Measurements from ENCODE around the gene SCYL1.

Gene SCYL1

GRCh38 chr11:65546217-65546958 lies 21.5 kb downstream of the SCYL1 start:
- TF ChIP-seq ZFX (IDR thresholded peaks at IDR 0.05; ENCODE audit: borderline replicate concordance) (no peak), CTCF (IDR thresholded peaks at IDR 0.05) (no peak)
- peak overlapping the region; percentile 77 for H3K27ac ChIP-seq

GRCh38 chr11:65547446-65548125 lies 22.7 kb downstream of the SCYL1 start:
- TF ChIP-seq ZFX (IDR thresholded peaks at IDR 0.05; ENCODE audit: borderline replicate concordance) (no peak), CTCF (IDR thresholded peaks at IDR 0.05) (no peak)
- no peak overlapping the region for H3K27ac ChIP-seq

- TF ChIP-seq ZFX (IDR thresholded peaks at IDR 0.05; ENCODE audit: borderline replicate concordance) (no peak), CTCF (IDR thresholded peaks at IDR 0.05) (no peak)
These were observed 23.5 kb downstream of the SCYL1 start for GRCh38 chr11:65548395-65548794.

GRCh38 chr11:65549096-65549495 lies 24.2 kb downstream of the SCYL1 start:
- TF ChIP-seq ZFX (IDR thresholded peaks at IDR 0.05; ENCODE audit: borderline replicate concordance): no peak
- no peak for TF ChIP-seq CTCF (IDR thresholded peaks at IDR 0.05)

More at GRCh38 chr11:65548395-65548794, 23.5 kb downstream of the SCYL1 start:
- H3K27ac ChIP-seq: no peak overlapping the region

GRCh38 chr11:65551572-65552387 lies 26.9 kb downstream of the SCYL1 start:
- peak overlapping the region; percentile 61 for H3K27ac ChIP-seq
- TF ChIP-seq CTCF (IDR thresholded peaks at IDR 0.05) (peak; percentile 65), ZFX (IDR thresholded peaks at IDR 0.05; ENCODE audit: borderline replicate concordance) (no peak)

More at GRCh38 chr11:65549096-65549495, 24.2 kb downstream of the SCYL1 start:
- H3K27ac ChIP-seq: no peak overlapping the region

GRCh38 chr11:65552388-65552951 lies 27.6 kb downstream of the SCYL1 start:
- TF ChIP-seq CTCF (IDR thresholded peaks at IDR 0.05): peak; percentile 22; the same call in 1 of the 2 replicates
- TF ChIP-seq ZFX (IDR thresholded peaks at IDR 0.05; ENCODE audit: borderline replicate concordance): no peak
- no peak overlapping the region for H3K27ac ChIP-seq

All from 22Rv1 (cell line).